KOPT-K1 (cell line): ENCODE results near the gene NCBP3.
A peak's percentile ranks its signal among the peaks of the same experiment; 100 is the strongest.

Experiments
- H3K27ac ChIP-seq: fragments of 200-600 bp; sonication (generic); 2 replicates; pipeline ENCODE4 v1.5.1; 2016; ENCODE audit warnings: antibody characterized with exemption, mild to moderate bottlenecking, low read depth, low read length; ENCODE audit not compliant: poor library complexity, severe bottlenecking
- H3K36me3 ChIP-seq: fragments of 200-600 bp; sonication (generic); 2 replicates; pipeline ENCODE4 v1.5.1; 2017; ENCODE audit warnings: antibody characterized with exemption, mild to moderate bottlenecking, low read length, moderate library complexity; ENCODE audit not compliant: insufficient read depth
- H3K9me3 ChIP-seq: fragments of 200-600 bp; sonication (generic); 2 replicates; pipeline ENCODE4 v1.5.1; 2017; ENCODE audit warnings: antibody characterized with exemption, low read length, mild to moderate bottlenecking; ENCODE audit not compliant: insufficient read depth, poor library complexity, severe bottlenecking

NCBP3 gene

GRCh38 chr17:3773511-3773910, 72.5 kb downstream of the NCBP3 start:
- no peak overlapping the region for H3K27ac ChIP-seq
- H3K36me3 ChIP-seq, result peaks cover 5% of the 10 kb centered on the region; the same call in 1 of the 2 replicates
- H3K9me3 ChIP-seq, result no peaks in the 10 kb centered on the region

GRCh38 chr17:3772764-3773163, 73.3 kb downstream of the NCBP3 start:
- peak overlapping the region; percentile 55 for H3K27ac ChIP-seq
- H3K9me3 ChIP-seq, result no peaks in the 10 kb centered on the region
- peaks cover 5% of the 10 kb centered on the region; the same call in 1 of the 2 replicates for H3K36me3 ChIP-seq

- Histone ChIP-seq H3K36me3 (no peaks in the 10 kb centered on the region; the same call in 1 of the 2 replicates), H3K27ac (peak overlapping the region; percentile 92), H3K9me3 (no peaks in the 10 kb centered on the region)
Observed at GRCh38 chr17:3771140-3771539, 74.9 kb downstream of the NCBP3 start.

- peak overlapping the region; percentile 92 for H3K27ac ChIP-seq
- H3K36me3 ChIP-seq, result no peaks in the 10 kb centered on the region; the same call in 1 of the 2 replicates
- no peaks in the 10 kb centered on the region for H3K9me3 ChIP-seq
Observed at GRCh38 chr17:3770466-3770865, 75.6 kb downstream of the NCBP3 start.

GRCh38 chr17:3768769-3769168, 77.3 kb downstream of the NCBP3 start:
- Histone ChIP-seq H3K9me3 (no peaks in the 10 kb centered on the region), H3K36me3 (no peaks in the 10 kb centered on the region; the same call in 1 of the 2 replicates), H3K27ac (peak overlapping the region; percentile 92)

- no peaks in the 10 kb centered on the region for H3K9me3 ChIP-seq
- H3K36me3 ChIP-seq, result no peaks in the 10 kb centered on the region; the same call in 1 of the 2 replicates
- peak overlapping the region; percentile 92 for H3K27ac ChIP-seq
Observed at GRCh38 chr17:3768341-3768740, 77.7 kb downstream of the NCBP3 start.

- Histone ChIP-seq H3K36me3 (no peaks in the 10 kb centered on the region), H3K9me3 (no peaks in the 10 kb centered on the region), H3K27ac (peak overlapping the region; percentile 92)
Observed at GRCh38 chr17:3766779-3767178, 79.3 kb downstream of the NCBP3 start.

GRCh38 chr17:3765981-3766380, 80.1 kb downstream of the NCBP3 start:
- peak overlapping the region; percentile 73 for H3K27ac ChIP-seq
- H3K9me3 ChIP-seq, result no peaks in the 10 kb centered on the region
- H3K36me3 ChIP-seq, result peaks cover 8% of the 10 kb centered on the region; the same call in 1 of the 2 replicates

- Histone ChIP-seq H3K36me3 (peaks cover 26% of the 10 kb centered on the region; the same call in 1 of the 2 replicates), H3K27ac (peak overlapping the region; percentile 73), H3K9me3 (peaks cover 12% of the 10 kb centered on the region)
Observed at GRCh38 chr17:3763777-3764170, 82.3 kb downstream of the NCBP3 start.

- Histone ChIP-seq H3K36me3 (peaks cover 26% of the 10 kb centered on the region; the same call in 1 of the 2 replicates), H3K27ac (peak overlapping the region; percentile 73), H3K9me3 (peaks cover 12% of the 10 kb centered on the region)
Observed at GRCh38 chr17:3762922-3763776, 82.9 kb downstream of the NCBP3 start.

- H3K9me3 ChIP-seq, result peaks cover 12% of the 10 kb centered on the region
- peaks cover 30% of the 10 kb centered on the region; the same call in 1 of the 2 replicates for H3K36me3 ChIP-seq
- H3K27ac ChIP-seq, result no peak overlapping the region
Observed at GRCh38 chr17:3761918-3762380, 84.1 kb downstream of the NCBP3 start.

- peak overlapping the region; percentile 10 for H3K27ac ChIP-seq
- peaks cover 30% of the 10 kb centered on the region; the same call in 1 of the 2 replicates for H3K36me3 ChIP-seq
- H3K9me3 ChIP-seq, result peaks cover 12% of the 10 kb centered on the region
Observed at GRCh38 chr17:3761036-3761917, 84.8 kb downstream of the NCBP3 start.

- no peak overlapping the region for H3K27ac ChIP-seq
- peaks cover 30% of the 10 kb centered on the region; the same call in 1 of the 2 replicates for H3K36me3 ChIP-seq
- H3K9me3 ChIP-seq, result peaks cover 12% of the 10 kb centered on the region
Observed at GRCh38 chr17:3759597-3760216, 86.3 kb downstream of the NCBP3 start.

GRCh38 chr17:3755335-3756030, 90.6 kb downstream of the NCBP3 start:
- Histone ChIP-seq H3K36me3 (peaks cover 17% of the 10 kb centered on the region; the same call in 1 of the 2 replicates), H3K9me3 (peaks cover 12% of the 10 kb centered on the region), H3K27ac (peak overlapping the region; percentile 4)
